RWPE1 (cell line): ENCODE data around the gene CHD5.

Experiments used
- CTCF ChIA-PET: fragments of 350-600 bp; sonication (Branson Sonifier 250); formaldehyde crosslinking; extraction: SDS; loops from one replicate; lab custom pipeline; 2021; lab: Yijun Ruan, JAX
- POLR2A ChIA-PET: fragments of 400-600 bp; formaldehyde crosslinking; extraction: SDS; loops from one replicate; lab custom pipeline; 2020; ENCODE audit warnings: antibody characterized with exemption; ENCODE audit not compliant: low non-redundant PET; lab: Yijun Ruan, JAX
- DNase-seq: peaks from one replicate; pipeline ENCODE4 v3.0.0; 2012; ENCODE audit warnings: low spot score
- H3K27ac ChIP-seq: fragments of 450-650 bp; 2 replicates; pipeline ENCODE4 v1.5.1; 2017
- TF ChIP-seq, protein P1 (sequence below): fragments of 450-650 bp; conservative IDR thresholded peaks from 2 replicates; pipeline ENCODE4 v1.5.1; 2017; ENCODE audit warnings: low read depth, mild to moderate bottlenecking

Gene CHD5

DNA sequence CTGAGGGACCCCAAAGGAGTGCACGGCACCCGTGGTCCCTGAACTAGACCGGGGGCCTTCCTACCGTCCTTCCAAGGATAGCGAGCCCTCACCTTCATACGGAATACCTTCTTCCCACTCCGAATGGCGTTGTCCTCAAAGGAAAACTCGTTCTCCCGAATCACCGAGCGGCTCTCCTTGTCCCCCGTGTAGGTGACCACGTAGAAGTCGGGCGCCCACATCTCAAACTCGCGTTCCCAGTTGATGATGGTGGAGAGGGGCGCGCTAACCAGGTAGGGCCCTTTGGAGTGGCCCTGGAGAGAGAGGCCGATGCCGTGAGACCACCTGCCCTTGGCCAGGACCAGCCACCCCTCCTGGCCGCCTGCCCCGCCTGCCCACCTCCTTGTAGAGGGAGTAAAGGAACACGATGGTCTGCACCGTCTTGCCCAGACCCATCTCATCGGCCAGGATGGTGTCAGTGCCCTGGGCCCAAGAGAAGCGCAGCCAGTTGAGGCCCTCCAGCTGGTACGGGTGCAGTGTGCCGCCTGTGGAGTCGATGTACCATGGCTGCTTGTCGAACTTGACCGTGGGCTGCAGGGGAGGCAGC, 38.0 kb downstream of the CHD5 start:
- DNase-seq = no peak
- ChIA-PET POLR2A (no interaction called here), CTCF (interaction anchor here (1.0 kb wide), 1 partner anchor 33 kb away, joined by 6 read pairs; no protein-coding TSS in a partner anchor)
- TF ChIP-seq, protein P1, sequence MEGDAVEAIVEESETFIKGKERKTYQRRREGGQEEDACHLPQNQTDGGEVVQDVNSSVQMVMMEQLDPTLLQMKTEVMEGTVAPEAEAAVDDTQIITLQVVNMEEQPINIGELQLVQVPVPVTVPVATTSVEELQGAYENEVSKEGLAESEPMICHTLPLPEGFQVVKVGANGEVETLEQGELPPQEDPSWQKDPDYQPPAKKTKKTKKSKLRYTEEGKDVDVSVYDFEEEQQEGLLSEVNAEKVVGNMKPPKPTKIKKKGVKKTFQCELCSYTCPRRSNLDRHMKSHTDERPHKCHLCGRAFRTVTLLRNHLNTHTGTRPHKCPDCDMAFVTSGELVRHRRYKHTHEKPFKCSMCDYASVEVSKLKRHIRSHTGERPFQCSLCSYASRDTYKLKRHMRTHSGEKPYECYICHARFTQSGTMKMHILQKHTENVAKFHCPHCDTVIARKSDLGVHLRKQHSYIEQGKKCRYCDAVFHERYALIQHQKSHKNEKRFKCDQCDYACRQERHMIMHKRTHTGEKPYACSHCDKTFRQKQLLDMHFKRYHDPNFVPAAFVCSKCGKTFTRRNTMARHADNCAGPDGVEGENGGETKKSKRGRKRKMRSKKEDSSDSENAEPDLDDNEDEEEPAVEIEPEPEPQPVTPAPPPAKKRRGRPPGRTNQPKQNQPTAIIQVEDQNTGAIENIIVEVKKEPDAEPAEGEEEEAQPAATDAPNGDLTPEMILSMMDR = no peak
- H3K27ac ChIP-seq = no peak overlapping the region

DNA sequence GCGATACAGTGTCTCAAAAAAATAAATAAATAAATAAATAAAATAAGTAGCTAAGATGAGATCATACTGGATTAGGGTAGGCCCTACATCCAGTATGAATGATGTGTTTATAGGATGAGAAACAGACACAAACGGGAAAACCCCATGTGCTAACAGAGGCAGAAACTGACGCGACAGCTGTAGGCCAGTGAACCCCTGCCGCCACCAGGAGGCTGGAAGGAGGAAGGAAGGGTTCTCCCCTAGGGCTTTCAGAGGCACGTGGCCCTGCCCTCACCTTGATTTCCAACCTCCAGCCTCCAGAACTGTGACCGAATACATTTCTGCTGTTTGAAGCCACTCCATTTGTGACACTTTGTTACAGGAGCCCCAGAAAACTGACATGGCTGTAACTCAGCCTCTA, 38.5 kb downstream of the CHD5 start:
- H3K27ac ChIP-seq = no peak overlapping the region
- no peak for DNase-seq
- CTCF ChIA-PET = interaction anchor here (1.0 kb wide), 1 partner anchor 33 kb away, joined by 6 read pairs; no protein-coding TSS in a partner anchor
- TF ChIP-seq, protein P1 = no peak
- POLR2A ChIA-PET = no interaction called here

DNA sequence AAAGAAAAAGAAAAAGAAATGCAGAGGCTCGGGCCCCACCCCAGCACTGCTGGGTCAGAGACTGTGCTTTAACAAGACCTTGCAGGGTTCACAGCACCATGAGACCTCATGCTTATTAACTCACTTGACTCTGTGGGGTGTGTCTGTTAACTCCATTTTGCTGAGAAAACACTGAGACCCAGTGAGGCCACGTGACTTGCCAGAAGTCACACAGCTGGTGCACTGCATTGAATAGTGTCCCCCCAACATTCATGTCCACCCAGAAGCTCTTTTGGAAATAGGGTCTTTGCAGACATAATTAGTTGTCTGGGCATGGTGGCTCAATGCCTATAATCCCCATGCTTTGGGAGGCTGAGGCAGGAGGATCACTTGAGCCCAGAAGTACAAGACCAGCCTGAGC, 39.7 kb downstream of the CHD5 start:
- ChIA-PET CTCF (no interaction called here), POLR2A (no interaction called here)
- no peak overlapping the region for H3K27ac ChIP-seq
- no peak for DNase-seq
- TF ChIP-seq, protein P1 = no peak

DNA sequence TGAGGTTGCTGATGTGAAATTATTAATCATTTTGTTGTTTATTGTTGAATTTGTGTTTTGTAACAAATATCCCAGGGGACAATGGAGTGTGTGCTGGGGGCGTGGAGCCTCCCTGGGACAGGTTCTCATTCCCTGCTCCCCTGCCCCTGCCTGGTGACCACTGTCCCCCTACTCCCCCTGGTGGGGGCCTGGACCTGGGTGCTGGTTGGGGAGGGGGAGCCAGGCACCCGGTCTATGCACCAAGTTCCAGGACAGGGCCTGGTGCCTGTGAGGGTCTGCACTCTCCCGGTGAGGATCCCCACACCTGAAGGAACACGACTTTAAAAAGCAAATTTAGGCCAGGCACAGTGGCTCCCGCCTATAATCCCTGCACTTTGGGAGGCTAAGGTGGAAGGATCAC, 42.4 kb downstream of the CHD5 start:
- no peak for DNase-seq
- CTCF ChIA-PET = no interaction called here
- TF ChIP-seq, protein P1 = no peak
- no peak overlapping the region for H3K27ac ChIP-seq
- POLR2A ChIA-PET = no interaction called here

DNA sequence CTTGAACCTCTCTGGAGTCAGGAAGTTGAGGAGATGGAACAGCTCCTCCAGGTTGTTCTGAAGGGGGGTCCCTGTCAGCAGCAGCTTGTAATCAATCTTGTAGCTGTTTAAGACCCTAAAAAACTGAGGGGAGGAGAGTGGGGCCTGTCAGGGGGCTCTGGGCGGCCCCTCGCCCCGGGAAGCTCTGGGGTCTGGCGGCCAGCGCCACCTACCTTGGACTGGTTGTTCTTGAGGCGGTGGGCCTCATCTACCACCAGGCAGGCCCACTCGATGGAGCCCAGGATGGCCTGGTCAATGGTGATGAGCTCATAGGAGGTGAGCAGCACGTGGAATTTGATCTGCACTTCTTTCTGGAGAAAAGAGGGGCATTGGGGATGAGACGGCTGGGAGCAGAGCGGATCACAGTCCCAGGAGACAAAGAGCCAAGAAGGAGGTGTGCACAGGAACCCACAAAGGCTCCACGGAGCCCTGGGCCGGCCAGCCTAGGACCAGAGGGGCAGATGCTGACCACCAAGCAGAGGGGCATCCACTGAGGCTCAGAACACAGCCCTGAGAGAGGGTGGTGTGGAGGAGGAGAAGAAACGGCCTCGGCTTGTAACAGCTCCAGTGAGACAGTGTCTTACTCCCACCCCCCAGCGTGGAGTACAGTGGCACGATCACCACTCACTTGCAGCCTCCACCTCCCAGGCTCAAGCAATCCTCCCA, 43.5 kb downstream of the CHD5 start:
- CTCF ChIA-PET = interaction anchor here (0.6 kb wide), 1 partner anchor 46 kb away, joined by 5 read pairs; no protein-coding TSS in a partner anchor
- DNase-seq = no peak

DNA sequence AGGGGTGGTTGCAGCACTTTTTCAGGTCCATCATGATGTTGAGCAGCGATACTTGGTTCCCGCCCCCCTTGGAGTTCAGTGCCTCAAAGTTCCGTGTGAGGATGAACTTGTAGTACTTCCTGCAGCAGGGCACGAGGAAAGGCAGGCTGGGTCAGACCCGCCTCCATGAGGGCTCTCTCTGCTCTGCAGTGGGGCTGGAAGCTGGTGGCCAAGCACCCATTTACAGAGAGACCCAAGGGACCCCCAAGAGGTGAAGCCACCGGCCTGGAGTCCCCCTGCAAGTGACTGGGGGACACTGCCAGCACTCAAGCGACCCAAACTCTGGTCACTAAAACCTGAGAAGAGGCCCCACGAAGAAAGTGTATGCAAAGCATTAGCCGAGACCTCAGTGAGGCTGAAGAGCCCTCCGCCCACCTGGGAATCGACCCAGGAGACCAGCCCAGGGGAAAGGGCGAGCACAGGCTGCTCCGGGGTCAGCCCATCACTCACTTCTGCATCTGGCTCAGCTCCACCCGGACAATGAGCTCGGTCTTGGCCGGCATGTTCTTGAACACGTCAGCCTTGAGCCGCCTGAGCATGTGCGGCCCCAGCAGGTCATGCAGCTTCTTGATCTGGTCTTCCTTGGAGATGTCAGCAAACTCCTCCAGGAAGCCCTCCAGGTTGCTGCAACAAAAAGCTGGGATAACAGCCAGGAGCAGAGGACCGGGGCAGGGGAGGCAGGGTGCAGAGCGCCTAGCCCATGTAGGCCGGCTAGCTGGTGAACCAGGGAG, 45.2 kb downstream of the CHD5 start:
- TF ChIP-seq, protein P1 = no peak
- no peak for DNase-seq
- no peak overlapping the region for H3K27ac ChIP-seq
- ChIA-PET CTCF (interaction anchor here (0.6 kb wide), 1 partner anchor 19 kb away, joined by 4 read pairs; no protein-coding TSS in a partner anchor), POLR2A (no interaction called here)

More for the DNA sequence above, 43.5 kb downstream of the CHD5 start:
- TF ChIP-seq, protein P1 = no peak
- no peak overlapping the region for H3K27ac ChIP-seq
- POLR2A ChIA-PET = no interaction called here
